PC-9 (cell line): ENCODE data around the gene TTC39C. TPM values are rescaled to one million over a fixed set of nuclear protein-coding genes. Genes with fewer than 3 reads are reported as not detected.
A peak's percentile ranks its signal among the peaks of the same experiment; 100 is the strongest.

Source experiments
- BruUV-seq: library from RNA; stranded (reverse); fragments of 400-500 nt; replicated peaks from 2 replicates; lab custom pipeline; 2021; lab: Mats Ljungman, UMichigan
- CTCF ChIA-PET: fragments of 300-600 bp; sonication (Branson Sonifier 250); formaldehyde crosslinking; loops from one replicate; lab custom pipeline; 2022; ENCODE audit warnings: antibody characterized with exemption; lab: Charles Lee
- POLR2A ChIA-PET: fragments of 300-600 bp; sonication (Branson Sonifier 250); formaldehyde crosslinking; loops from one replicate; lab custom pipeline; 2022; ENCODE audit warnings: antibody characterized with exemption; ENCODE audit not compliant: unreplicated experiment; lab: Charles Lee
- DNase-seq, 2 experiments: peaks; one replicate each; pipeline versions ENCODE4 v3.0.0 to v3.0.0-alpha.2; 2015 to 2022; ENCODE audit warnings: mixed read lengths in 1 of 2
- H2AFZ ChIP-seq: fragments of 200-600 bp; sonication (generic); 2 replicates; pipeline ENCODE4 v1.8.1; 2017; ENCODE audit warnings: antibody characterized with exemption
- H3F3A ChIP-seq: fragments of 200-600 bp; sonication (generic); 2 replicates; pipeline ENCODE4 v1.8.1; 2017; ENCODE audit warnings: antibody characterized with exemption, mild to moderate bottlenecking, low read depth; ENCODE audit not compliant: insufficient read depth
- H3K27ac ChIP-seq: fragments of 200-600 bp; sonication (generic); 2 replicates; pipeline ENCODE4 v1.6.1; 2016; ENCODE audit warnings: mixed run types
- H3K27me3 ChIP-seq: fragments of 200-600 bp; sonication (generic); 2 replicates; pipeline ENCODE4 v1.6.1; 2016; ENCODE audit warnings: low read depth, mixed run types; ENCODE audit not compliant: insufficient read depth
- H3K36me3 ChIP-seq: fragments of 200-600 bp; sonication (generic); 2 replicates; pipeline ENCODE4 v1.6.1; 2016; ENCODE audit warnings: low read depth, mixed run types
- H3K4me1 ChIP-seq: fragments of 200-600 bp; sonication (generic); replicated peaks from 2 replicates; pipeline ENCODE4 v1.6.1; 2016; ENCODE audit warnings: mixed run types; ENCODE audit not compliant: insufficient read depth
- H3K4me2 ChIP-seq: fragments of 200-600 bp; sonication (generic); 2 replicates; pipeline ENCODE4 v1.6.1; 2017; ENCODE audit warnings: mixed run types
- H3K4me3 ChIP-seq: fragments of 200-600 bp; sonication (generic); 2 replicates; pipeline ENCODE4 v1.6.1; 2016; ENCODE audit warnings: mixed run types
- H3K79me2 ChIP-seq: fragments of 200-600 bp; sonication (generic); 2 replicates; pipeline ENCODE4 v1.6.1; 2017; ENCODE audit warnings: low read depth, mixed run types
- H3K9me2 ChIP-seq: fragments of 200-600 bp; sonication (generic); 2 replicates; pipeline ENCODE4 v1.8.1; 2017; ENCODE audit warnings: mild to moderate bottlenecking; ENCODE audit not compliant: insufficient read depth
- H3K9me3 ChIP-seq: fragments of 200-600 bp; sonication (generic); 2 replicates; pipeline ENCODE4 v1.8.1; 2016; ENCODE audit warnings: low read depth; ENCODE audit not compliant: insufficient read depth
- H4K20me1 ChIP-seq: fragments of 200-600 bp; sonication (generic); 2 replicates; pipeline ENCODE4 v1.8.1; 2017; ENCODE audit not compliant: insufficient read depth
- CTCF ChIP-seq: fragments of 200-600 bp; sonication (generic); conservative IDR thresholded peaks from 2 replicates; pipeline ENCODE4 v1.6.1; 2017; ENCODE audit warnings: mixed run types, antibody characterized with exemption, mild to moderate bottlenecking, moderate library complexity
- EZH2 ChIP-seq: fragments of 200-600 bp; sonication (generic); IDR thresholded peaks from 2 replicates; pipeline ENCODE4 v1.8.0; 2017; ENCODE audit warnings: antibody characterized with exemption, low read depth
- intact Hi-C: fragments of 100-400 bp; cut with micrococcal nuclease; formaldehyde crosslinking; loops from one replicate; pipeline ENCODE4 v1.10.0; 2022; ENCODE audit not compliant: unreplicated experiment
- total RNA-seq: library from RNA; stranded (reverse); gene quantifications from 2 replicates; pipeline ENCODE4 v1.2.3, GENCODE V29; 2021

TTC39C gene
- total RNA-seq, 1 experiment from 2014 or later, result 15.3 TPM

- intact Hi-C loops, result no loop called here
- TF ChIP-seq EZH2 (no peak), CTCF (no peak)
- no peaks in the 10 kb centered on the region for H3K27me3 ChIP-seq
- no TSS peak for BruUV-seq
- CTCF ChIA-PET, result no interaction called here
- H4K20me1 ChIP-seq, result no peaks in the 10 kb centered on the region
- POLR2A ChIA-PET, result no interaction called here
- no peaks in the 10 kb centered on the region for H3K79me2 ChIP-seq
- no peak for DNase-seq
- no peaks in the 10 kb centered on the region for H3K36me3 ChIP-seq
- H2AFZ ChIP-seq, result no peak overlapping the region
- H3K9me3 ChIP-seq, result no peaks in the 10 kb centered on the region
- no peak overlapping the region for H3K4me2 ChIP-seq
- H3K4me3 ChIP-seq, result no peak overlapping the region
- H3F3A ChIP-seq, result peaks cover 7% of the 10 kb centered on the region
- peaks cover 10% of the 10 kb centered on the region for H3K4me1 ChIP-seq
- no peak overlapping the region for H3K27ac ChIP-seq
- H3K9me2 ChIP-seq, result no peaks in the 10 kb centered on the region
Measured at GRCh38 chr18:23990474-23991410, 23.8 kb upstream of the TTC39C start.

- ChIA-PET POLR2A (no interaction called here), CTCF (no interaction called here)
- Histone ChIP-seq H3K4me1 (peaks cover 10% of the 10 kb centered on the region), H3K27ac (no peak overlapping the region), H3K4me2 (no peak overlapping the region), H3K9me2 (no peaks in the 10 kb centered on the region), H3K27me3 (no peaks in the 10 kb centered on the region), H4K20me1 (no peaks in the 10 kb centered on the region), H3K4me3 (no peak overlapping the region), H3K36me3 (no peaks in the 10 kb centered on the region), H3K9me3 (no peaks in the 10 kb centered on the region), H3K79me2 (no peaks in the 10 kb centered on the region), H2AFZ (no peak overlapping the region), H3F3A (peaks cover 7% of the 10 kb centered on the region)
- no peak for TF ChIP-seq CTCF
- no peak for TF ChIP-seq EZH2
- no TSS peak for BruUV-seq
- DNase-seq, result peak; percentile 45 to 55
- intact Hi-C loops, result no loop called here
Measured at GRCh38 chr18:23992089-23992940, 22.2 kb upstream of the TTC39C start.

- Histone ChIP-seq H3K4me2 (no peak overlapping the region), H3K9me2 (no peaks in the 10 kb centered on the region), H3F3A (peaks cover 7% of the 10 kb centered on the region), H3K9me3 (no peaks in the 10 kb centered on the region), H3K79me2 (no peaks in the 10 kb centered on the region), H3K27me3 (no peaks in the 10 kb centered on the region), H3K4me3 (no peak overlapping the region), H3K27ac (no peak overlapping the region), H3K4me1 (peaks cover 11% of the 10 kb centered on the region), H3K36me3 (no peaks in the 10 kb centered on the region), H2AFZ (no peak overlapping the region), H4K20me1 (no peaks in the 10 kb centered on the region)
- BruUV-seq, result no TSS peak
- TF ChIP-seq CTCF (no peak), EZH2 (no peak)
- no peak for DNase-seq
- intact Hi-C loops, result no loop called here
- ChIA-PET POLR2A (no interaction called here), CTCF (no interaction called here)
Measured at GRCh38 chr18:23992941-23993280, 21.6 kb upstream of the TTC39C start.
